ENCODE data around the gene SYNE2. TPM values are rescaled to one million over a fixed set of nuclear protein-coding genes. Genes with fewer than 3 reads are reported as not detected.

SYNE2 gene
- total and polyA plus RNA-seq, 4 donors, result 12.0 to 79.9 (median 19.5) TPM

DNA sequence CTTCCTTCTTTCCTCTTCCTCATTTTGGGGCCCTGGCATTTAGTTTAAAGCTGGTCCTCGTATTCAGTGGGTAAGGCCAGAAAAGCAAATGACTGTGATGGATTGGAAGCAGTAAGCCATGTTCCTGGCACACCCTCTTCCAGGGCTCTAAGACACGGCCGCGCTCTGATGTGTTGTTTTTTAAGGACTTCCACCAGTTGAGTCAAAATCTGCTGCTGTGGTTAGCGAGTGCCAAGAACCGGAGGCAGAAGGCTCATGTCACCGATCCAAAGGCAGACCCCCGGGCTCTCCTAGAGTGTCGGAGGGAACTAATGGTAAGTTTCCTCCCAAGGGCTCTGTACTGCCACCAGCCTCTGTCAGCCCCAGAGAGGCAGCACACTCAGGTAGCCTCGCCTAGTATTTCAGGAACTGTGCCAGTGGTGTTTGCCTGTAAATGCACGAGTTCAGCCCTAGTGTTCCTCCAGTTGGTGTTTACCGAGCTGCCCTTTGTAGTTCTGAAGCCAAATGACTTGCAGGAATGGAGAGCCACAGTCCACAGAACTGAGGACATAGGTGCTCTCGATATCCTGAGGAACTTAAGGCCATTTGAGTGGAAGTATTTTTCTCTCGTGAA lies 368.7 kb downstream of the SYNE2 start:
- Histone ChIP-seq H3K4me3 (ENCODE audit: low read depth in 1 of 3, low read length in 3 of 3) (no peak overlapping the region), H3K27ac (ENCODE audit: low read depth in 1 of 2, low read length in 2 of 2) (no peak overlapping the region)
- WGBS, result 87% methylated on average over 14 of the region's 14 CpGs

More for the DNA sequence above, 368.7 kb downstream of the SYNE2 start:
- Histone ChIP-seq H3K27me3 (ENCODE audit: control insufficient read depth in 4 of 4, insufficient read depth in 4 of 4, low read length in 3 of 4) (no peaks in the 10 kb centered on the region), H3K9me3 (ENCODE audit: control insufficient read depth in 4 of 4, low read length in 3 of 4) (no peaks in the 10 kb centered on the region), H3K9ac (ENCODE audit: low read depth in 1 of 2, low read length in 2 of 2) (no peak overlapping the region), H3K36me3 (ENCODE audit: control insufficient read depth in 4 of 4, insufficient read depth in 3 of 4, low read depth in 1 of 4, low read length in 3 of 4) (peaks cover 15 to 91% (median 81%) of the 10 kb centered on the region in 4 donors), H3K4me1 (ENCODE audit: control insufficient read depth in 4 of 4, insufficient read depth in 4 of 4, low read length in 3 of 4) (no peaks in the 10 kb centered on the region)
- TF ChIP-seq JUND (IDR thresholded peaks at IDR 0.05), result no peak
- TF ChIP-seq HNF4A (conservative IDR thresholded peaks at IDR 0.05), result no peak
- TF ChIP-seq NR2F2 (IDR thresholded peaks at IDR 0.05), result no peak
- TF ChIP-seq, protein P1, sequence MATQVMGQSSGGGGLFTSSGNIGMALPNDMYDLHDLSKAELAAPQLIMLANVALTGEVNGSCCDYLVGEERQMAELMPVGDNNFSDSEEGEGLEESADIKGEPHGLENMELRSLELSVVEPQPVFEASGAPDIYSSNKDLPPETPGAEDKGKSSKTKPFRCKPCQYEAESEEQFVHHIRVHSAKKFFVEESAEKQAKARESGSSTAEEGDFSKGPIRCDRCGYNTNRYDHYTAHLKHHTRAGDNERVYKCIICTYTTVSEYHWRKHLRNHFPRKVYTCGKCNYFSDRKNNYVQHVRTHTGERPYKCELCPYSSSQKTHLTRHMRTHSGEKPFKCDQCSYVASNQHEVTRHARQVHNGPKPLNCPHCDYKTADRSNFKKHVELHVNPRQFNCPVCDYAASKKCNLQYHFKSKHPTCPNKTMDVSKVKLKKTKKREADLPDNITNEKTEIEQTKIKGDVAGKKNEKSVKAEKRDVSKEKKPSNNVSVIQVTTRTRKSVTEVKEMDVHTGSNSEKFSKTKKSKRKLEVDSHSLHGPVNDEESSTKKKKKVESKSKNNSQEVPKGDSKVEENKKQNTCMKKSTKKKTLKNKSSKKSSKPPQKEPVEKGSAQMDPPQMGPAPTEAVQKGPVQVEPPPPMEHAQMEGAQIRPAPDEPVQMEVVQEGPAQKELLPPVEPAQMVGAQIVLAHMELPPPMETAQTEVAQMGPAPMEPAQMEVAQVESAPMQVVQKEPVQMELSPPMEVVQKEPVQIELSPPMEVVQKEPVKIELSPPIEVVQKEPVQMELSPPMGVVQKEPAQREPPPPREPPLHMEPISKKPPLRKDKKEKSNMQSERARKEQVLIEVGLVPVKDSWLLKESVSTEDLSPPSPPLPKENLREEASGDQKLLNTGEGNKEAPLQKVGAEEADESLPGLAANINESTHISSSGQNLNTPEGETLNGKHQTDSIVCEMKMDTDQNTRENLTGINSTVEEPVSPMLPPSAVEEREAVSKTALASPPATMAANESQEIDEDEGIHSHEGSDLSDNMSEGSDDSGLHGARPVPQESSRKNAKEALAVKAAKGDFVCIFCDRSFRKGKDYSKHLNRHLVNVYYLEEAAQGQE (IDR thresholded peaks at IDR 0.05), result no peak
- no peak for TF ChIP-seq GABPA (IDR thresholded peaks at IDR 0.05 in 1 of 2, conservative IDR thresholded peaks at IDR 0.05 in 1 of 2)
- TF ChIP-seq EGR1 (IDR thresholded peaks at IDR 0.05; ENCODE audit: low read depth in 2 of 2), result no peak
- no peak for TF ChIP-seq RXRA (IDR thresholded peaks at IDR 0.05)
- TF ChIP-seq TAF1 (conservative IDR thresholded peaks at IDR 0.05), result no peak
- TF ChIP-seq, protein P2, sequence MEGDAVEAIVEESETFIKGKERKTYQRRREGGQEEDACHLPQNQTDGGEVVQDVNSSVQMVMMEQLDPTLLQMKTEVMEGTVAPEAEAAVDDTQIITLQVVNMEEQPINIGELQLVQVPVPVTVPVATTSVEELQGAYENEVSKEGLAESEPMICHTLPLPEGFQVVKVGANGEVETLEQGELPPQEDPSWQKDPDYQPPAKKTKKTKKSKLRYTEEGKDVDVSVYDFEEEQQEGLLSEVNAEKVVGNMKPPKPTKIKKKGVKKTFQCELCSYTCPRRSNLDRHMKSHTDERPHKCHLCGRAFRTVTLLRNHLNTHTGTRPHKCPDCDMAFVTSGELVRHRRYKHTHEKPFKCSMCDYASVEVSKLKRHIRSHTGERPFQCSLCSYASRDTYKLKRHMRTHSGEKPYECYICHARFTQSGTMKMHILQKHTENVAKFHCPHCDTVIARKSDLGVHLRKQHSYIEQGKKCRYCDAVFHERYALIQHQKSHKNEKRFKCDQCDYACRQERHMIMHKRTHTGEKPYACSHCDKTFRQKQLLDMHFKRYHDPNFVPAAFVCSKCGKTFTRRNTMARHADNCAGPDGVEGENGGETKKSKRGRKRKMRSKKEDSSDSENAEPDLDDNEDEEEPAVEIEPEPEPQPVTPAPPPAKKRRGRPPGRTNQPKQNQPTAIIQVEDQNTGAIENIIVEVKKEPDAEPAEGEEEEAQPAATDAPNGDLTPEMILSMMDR (IDR thresholded peaks at IDR 0.05; ENCODE audit: low read depth, low read length, missing input control), result no peak
- TF ChIP-seq SP1 (IDR thresholded peaks at IDR 0.05), result no peak
- TF ChIP-seq, protein P3, sequence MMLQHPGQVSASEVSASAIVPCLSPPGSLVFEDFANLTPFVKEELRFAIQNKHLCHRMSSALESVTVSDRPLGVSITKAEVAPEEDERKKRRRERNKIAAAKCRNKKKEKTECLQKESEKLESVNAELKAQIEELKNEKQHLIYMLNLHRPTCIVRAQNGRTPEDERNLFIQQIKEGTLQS (IDR thresholded peaks at IDR 0.05), result no peak
- no peak for TF ChIP-seq YY1 (IDR thresholded peaks at IDR 0.05)
- TF ChIP-seq FOXA2 (IDR thresholded peaks at IDR 0.05), result no peak
- TF ChIP-seq, protein P4, sequence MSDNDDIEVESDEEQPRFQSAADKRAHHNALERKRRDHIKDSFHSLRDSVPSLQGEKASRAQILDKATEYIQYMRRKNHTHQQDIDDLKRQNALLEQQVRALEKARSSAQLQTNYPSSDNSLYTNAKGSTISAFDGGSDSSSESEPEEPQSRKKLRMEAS (IDR thresholded peaks at IDR 0.05), result no peak
- no peak for TF ChIP-seq HNF4G (IDR thresholded peaks at IDR 0.05)
- TF ChIP-seq, protein P5, sequence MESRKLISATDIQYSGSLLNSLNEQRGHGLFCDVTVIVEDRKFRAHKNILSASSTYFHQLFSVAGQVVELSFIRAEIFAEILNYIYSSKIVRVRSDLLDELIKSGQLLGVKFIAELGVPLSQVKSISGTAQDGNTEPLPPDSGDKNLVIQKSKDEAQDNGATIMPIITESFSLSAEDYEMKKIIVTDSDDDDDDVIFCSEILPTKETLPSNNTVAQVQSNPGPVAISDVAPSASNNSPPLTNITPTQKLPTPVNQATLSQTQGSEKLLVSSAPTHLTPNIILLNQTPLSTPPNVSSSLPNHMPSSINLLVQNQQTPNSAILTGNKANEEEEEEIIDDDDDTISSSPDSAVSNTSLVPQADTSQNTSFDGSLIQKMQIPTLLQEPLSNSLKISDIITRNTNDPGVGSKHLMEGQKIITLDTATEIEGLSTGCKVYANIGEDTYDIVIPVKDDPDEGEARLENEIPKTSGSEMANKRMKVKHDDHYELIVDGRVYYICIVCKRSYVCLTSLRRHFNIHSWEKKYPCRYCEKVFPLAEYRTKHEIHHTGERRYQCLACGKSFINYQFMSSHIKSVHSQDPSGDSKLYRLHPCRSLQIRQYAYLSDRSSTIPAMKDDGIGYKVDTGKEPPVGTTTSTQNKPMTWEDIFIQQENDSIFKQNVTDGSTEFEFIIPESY (IDR thresholded peaks at IDR 0.05), result no peak
- TF ChIP-seq RAD21 (IDR thresholded peaks at IDR 0.05), result no peak
- DNase-seq (ENCODE audit: low spot score), result no peak

Data from liver (tissue), 9 donors.